H9 (cell line): ENCODE measurements around the gene TMTC1. TPM values are rescaled to one million over a fixed set of nuclear protein-coding genes. Genes with fewer than 3 reads are reported as not detected.

Experiments
- DNase-seq: peaks from one replicate; pipeline ENCODE4 v3.0.0-alpha.2; 2017
- H2AFZ ChIP-seq: one replicate; pipeline ENCODE4 v1.6.1; 2013; ENCODE audit warnings: mild to moderate bottlenecking, low read length, control low read depth, moderate library complexity
- H2AK5ac ChIP-seq: 2 replicates; pipeline ENCODE4 v1.6.1; 2013; ENCODE audit warnings: low read length, control low read depth, mixed read lengths; ENCODE audit not compliant: insufficient read length
- H2BK120ac ChIP-seq: one replicate; pipeline ENCODE4 v1.6.1; 2013; ENCODE audit warnings: low read depth, mild to moderate bottlenecking, low read length, control low read depth, inconsistent platforms; ENCODE audit not compliant: poor library complexity, severe bottlenecking
- H2BK12ac ChIP-seq: 2 replicates; pipeline ENCODE4 v1.6.1; 2013; ENCODE audit warnings: low read length, control low read depth, mixed read lengths, low read depth; ENCODE audit not compliant: insufficient read length
- H2BK15ac ChIP-seq: 2 replicates; pipeline ENCODE4 v1.6.1; 2013; ENCODE audit warnings: low read depth, low read length, control low read depth
- H2BK20ac ChIP-seq: one replicate; pipeline ENCODE4 v1.6.1; 2013; ENCODE audit warnings: low read depth, mild to moderate bottlenecking, low read length, control low read depth, inconsistent platforms; ENCODE audit not compliant: poor library complexity, severe bottlenecking
- H2BK5ac ChIP-seq: 2 replicates; pipeline ENCODE4 v1.6.1; 2013; ENCODE audit warnings: low read length, control low read depth, mixed read lengths; ENCODE audit not compliant: insufficient read length
- H3K14ac ChIP-seq: 2 replicates; pipeline ENCODE4 v1.6.1; 2013; ENCODE audit warnings: low read length, control low read depth; ENCODE audit not compliant: insufficient read depth
- H3K18ac ChIP-seq: 2 replicates; pipeline ENCODE4 v1.6.1; 2013; ENCODE audit warnings: low read depth, mild to moderate bottlenecking, mixed read lengths, low read length, control low read depth; ENCODE audit not compliant: insufficient read length
- H3K23ac ChIP-seq: 2 replicates; pipeline ENCODE4 v1.6.1; 2013; ENCODE audit warnings: low read length, control low read depth, mixed read lengths, low read depth; ENCODE audit not compliant: insufficient read length
- H3K23me2 ChIP-seq: 2 replicates; pipeline ENCODE4 v1.6.1; 2013; ENCODE audit warnings: low read depth, mild to moderate bottlenecking, mixed read lengths, low read length, control low read depth; ENCODE audit not compliant: insufficient read length, poor library complexity, severe bottlenecking
- H3K27ac ChIP-seq: 2 replicates; pipeline ENCODE4 v1.5.1; 2013; ENCODE audit warnings: low read length, control low read depth, mixed read lengths, low read depth; ENCODE audit not compliant: insufficient read length
- H3K27me3 ChIP-seq: 2 replicates; pipeline ENCODE4 v1.6.1; 2013; ENCODE audit warnings: low read length, control low read depth, inconsistent platforms; ENCODE audit not compliant: insufficient read depth
- H3K4ac ChIP-seq: 2 replicates; pipeline ENCODE4 v1.6.1; 2013; ENCODE audit warnings: low read depth, mild to moderate bottlenecking, control low read depth, inconsistent platforms, low read length, moderate library complexity
- H3K4me1 ChIP-seq: 2 replicates; pipeline ENCODE4 v1.6.1; 2013; ENCODE audit warnings: low read length, control low read depth, inconsistent platforms; ENCODE audit not compliant: insufficient read depth
- H3K4me2 ChIP-seq: 2 replicates; pipeline ENCODE4 v1.6.1; 2013; ENCODE audit warnings: low read length, control low read depth, mixed read lengths; ENCODE audit not compliant: insufficient read length, insufficient read depth
- H3K56ac ChIP-seq: 2 replicates; pipeline ENCODE4 v1.6.1; 2013; ENCODE audit warnings: low read depth, mild to moderate bottlenecking, mixed read lengths, low read length, control low read depth; ENCODE audit not compliant: insufficient read length
- H3K79me1 ChIP-seq: 2 replicates; pipeline ENCODE4 v1.6.1; 2013; ENCODE audit warnings: low read depth, mild to moderate bottlenecking, moderate library complexity, low read length, control low read depth, inconsistent platforms; ENCODE audit not compliant: insufficient read depth, poor library complexity, severe bottlenecking
- H3K79me2 ChIP-seq: 2 replicates; pipeline ENCODE4 v1.6.1; 2013; ENCODE audit warnings: low read length, control low read depth, inconsistent platforms; ENCODE audit not compliant: insufficient read depth
- H3K9ac ChIP-seq: 2 replicates; pipeline ENCODE4 v1.6.1; 2013; ENCODE audit warnings: low read length, control low read depth, mixed read lengths; ENCODE audit not compliant: insufficient read length; ENCODE audit errors: extremely low read depth
- H3K9me3 ChIP-seq: one replicate; pipeline ENCODE4 v1.6.1; 2013; ENCODE audit warnings: low read depth, low read length, inconsistent platforms; ENCODE audit not compliant: control insufficient read depth
- H3T11ph ChIP-seq: one replicate; pipeline ENCODE4 v1.6.1; 2013; ENCODE audit warnings: mild to moderate bottlenecking, low read length, control low read depth, inconsistent platforms
- H4K20me1 ChIP-seq: one replicate; pipeline ENCODE4 v1.6.1; 2013; ENCODE audit not compliant: control insufficient read depth, insufficient read length, insufficient read depth
- H4K5ac ChIP-seq: 2 replicates; pipeline ENCODE4 v1.6.1; 2013; ENCODE audit warnings: low read depth, mild to moderate bottlenecking, mixed read lengths, low read length, control low read depth; ENCODE audit not compliant: insufficient read length
- H4K8ac ChIP-seq: replicated peaks from 2 replicates; pipeline ENCODE4 v1.6.1; 2013; ENCODE audit warnings: low read length, control low read depth, mixed read lengths, low read depth; ENCODE audit not compliant: insufficient read length
- H4K91ac ChIP-seq: 2 replicates; pipeline ENCODE4 v1.6.1; 2013; ENCODE audit warnings: low read depth, mild to moderate bottlenecking, moderate library complexity, mixed read lengths, low read length, control low read depth; ENCODE audit not compliant: insufficient read length
- H3K27ac Mint-ChIP-seq, 3 experiments: 2 replicates in 2 of 3; 3 replicates in 1 of 3; pipeline ENCODE4 v1.8.0; 2020 to 2021; ENCODE audit warnings: mixed read lengths in 3 of 3, mild to moderate bottlenecking in 1 of 3, moderate library complexity in 1 of 3
- H3K27me3 Mint-ChIP-seq: 2 replicates; pipeline ENCODE4 v1.8.0; 2021; ENCODE audit warnings: low read depth, mild to moderate bottlenecking, moderate library complexity, mixed read lengths
- H3K36me3 Mint-ChIP-seq, 3 experiments: 2 replicates in 2 of 3; 3 replicates in 1 of 3; pipeline ENCODE4 v1.8.0; 2020 to 2021; ENCODE audit warnings: low read depth in 3 of 3, mixed read lengths in 3 of 3; ENCODE audit not compliant: insufficient read depth in 1 of 3
- H3K4me1 Mint-ChIP-seq, 2 experiments: 2 replicates each; pipeline ENCODE4 v1.8.0; 2020; ENCODE audit warnings: mixed read lengths in 2 of 2
- H3K4me3 Mint-ChIP-seq, 2 experiments: 2 replicates in 1 of 2; 3 replicates in 1 of 2; pipeline ENCODE4 v1.8.0; 2020 to 2021; ENCODE audit warnings: mild to moderate bottlenecking in 2 of 2, mixed read lengths in 2 of 2, moderate library complexity in 1 of 2
- H3K9me3 Mint-ChIP-seq, 2 experiments: 2 replicates in 1 of 2; 3 replicates in 1 of 2; pipeline ENCODE4 v1.8.0; 2020; ENCODE audit warnings: mild to moderate bottlenecking in 2 of 2, mixed read lengths in 2 of 2, moderate library complexity in 1 of 2
- WGBS: extraction: QIAGEN DNeasy Blood & Tissue Kit; methylation state at CpG from one replicate; pipeline ENCODE4 v1.1.7; 2013; ENCODE audit warnings: missing lambda C conversion rate, low lambda C conversion rate, mixed read lengths; ENCODE audit not compliant: insufficient read length; ENCODE audit errors: extremely low coverage; 5-methylcytosine and 5-hydroxymethylcytosine counted together
- total RNA-seq: library from RNA; stranded (reverse); gene quantifications from 2 replicates; pipeline ENCODE4 v1.2.1, GENCODE V29; 2021
- TF ChIP-seq, protein P1 (sequence below): fragments of 200-600 bp; sonication (generic); conservative IDR thresholded peaks from 3 replicates; pipeline ENCODE4 v1.8.0; 2021; ENCODE audit warnings: antibody characterized with exemption, mild to moderate bottlenecking

TMTC1 gene
- total RNA-seq, 1 experiment from 2014 or later, result 16.1 TPM

DNA sequence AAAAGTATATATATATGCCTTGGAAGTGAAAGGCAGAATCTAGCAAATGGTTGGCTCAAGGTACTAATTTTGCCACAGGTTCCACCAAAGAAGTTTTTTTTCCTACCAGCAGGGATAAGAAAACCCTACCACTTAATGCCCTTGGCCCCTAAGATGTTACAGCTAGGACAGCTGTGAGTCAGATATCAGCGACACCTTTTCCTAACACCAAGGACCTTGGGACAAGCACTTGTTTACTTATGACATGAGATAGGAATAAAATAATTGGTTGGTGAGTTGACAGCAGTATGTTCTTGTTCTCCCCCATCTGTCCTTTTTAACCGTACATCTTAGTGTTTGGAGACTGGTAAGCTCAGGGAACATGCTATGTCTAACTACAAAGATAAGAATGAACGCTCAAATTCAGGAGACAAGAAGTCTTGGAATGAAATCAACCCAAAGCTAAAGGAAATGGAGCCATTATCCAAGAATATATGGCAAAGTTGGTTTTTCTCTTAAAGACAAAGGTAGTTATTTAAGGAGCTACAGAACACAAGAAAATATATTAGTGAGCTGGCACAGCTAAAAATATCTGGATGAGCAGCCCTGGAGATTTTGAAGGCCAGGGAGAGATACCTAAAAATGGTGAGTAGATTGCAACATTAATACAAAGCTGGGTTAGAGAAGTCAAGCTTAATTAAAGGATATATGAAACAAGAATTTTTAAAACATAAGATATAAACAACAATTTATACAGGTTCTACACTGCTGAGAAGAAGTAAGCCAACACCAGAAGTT is 126.8 kb downstream of the TMTC1 start:
- Histone ChIP-seq H3K27ac (no peak overlapping the region), H2BK12ac (no peak overlapping the region), H3K79me2 (no peaks in the 10 kb centered on the region), H3K79me1 (no peaks in the 10 kb centered on the region), H3K56ac (no peak overlapping the region), H3K14ac (no peak overlapping the region), H2BK15ac (no peak overlapping the region), H4K8ac (no peak overlapping the region), H4K91ac (no peak overlapping the region), H2AK5ac (no peak overlapping the region), H2BK20ac (no peak overlapping the region), H4K20me1 (no peaks in the 10 kb centered on the region), H3K9me3 (no peaks in the 10 kb centered on the region), H3K23me2 (no peaks in the 10 kb centered on the region), H2BK120ac (no peak overlapping the region), H3K9ac (no peak overlapping the region), H3K4me1 (0 out of 2 replicates have a peak, but pooled peaks cover 2% of the 10 kb centered on the region), H3K4me2 (no peak overlapping the region), H3K23ac (no peak overlapping the region), H3K18ac (no peak overlapping the region), H3K27me3 (no peaks in the 10 kb centered on the region), H3K4ac (no peak overlapping the region), H2AFZ (no peak overlapping the region), H3T11ph (no peak overlapping the region), H4K5ac (no peak overlapping the region), H2BK5ac (no peak overlapping the region)
- DNase-seq, result no peak
- Mint-ChIP-seq H3K4me1 (peaks cover 4 to 6% of the 10 kb centered on the region in 2 experiments), H3K27me3 (no peaks in the 10 kb centered on the region), H3K9me3 (no peaks in the 10 kb centered on the region), H3K4me3 (no peak overlapping the region), H3K36me3 (peaks cover 0 to 2% (median 0%) of the 10 kb centered on the region in 3 experiments; a peak in 1 of 7 replicates), H3K27ac (no peak overlapping the region)
- WGBS, result no CpG with 5 or more reads among the region's 3 CpGs
- TF ChIP-seq, protein P1, sequence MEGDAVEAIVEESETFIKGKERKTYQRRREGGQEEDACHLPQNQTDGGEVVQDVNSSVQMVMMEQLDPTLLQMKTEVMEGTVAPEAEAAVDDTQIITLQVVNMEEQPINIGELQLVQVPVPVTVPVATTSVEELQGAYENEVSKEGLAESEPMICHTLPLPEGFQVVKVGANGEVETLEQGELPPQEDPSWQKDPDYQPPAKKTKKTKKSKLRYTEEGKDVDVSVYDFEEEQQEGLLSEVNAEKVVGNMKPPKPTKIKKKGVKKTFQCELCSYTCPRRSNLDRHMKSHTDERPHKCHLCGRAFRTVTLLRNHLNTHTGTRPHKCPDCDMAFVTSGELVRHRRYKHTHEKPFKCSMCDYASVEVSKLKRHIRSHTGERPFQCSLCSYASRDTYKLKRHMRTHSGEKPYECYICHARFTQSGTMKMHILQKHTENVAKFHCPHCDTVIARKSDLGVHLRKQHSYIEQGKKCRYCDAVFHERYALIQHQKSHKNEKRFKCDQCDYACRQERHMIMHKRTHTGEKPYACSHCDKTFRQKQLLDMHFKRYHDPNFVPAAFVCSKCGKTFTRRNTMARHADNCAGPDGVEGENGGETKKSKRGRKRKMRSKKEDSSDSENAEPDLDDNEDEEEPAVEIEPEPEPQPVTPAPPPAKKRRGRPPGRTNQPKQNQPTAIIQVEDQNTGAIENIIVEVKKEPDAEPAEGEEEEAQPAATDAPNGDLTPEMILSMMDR, result no peak
